GM12875 (cell line): ENCODE data around the gene AVL9.
"Not testable (repeated sequence)": the region's sequence is repeated elsewhere in the genome, so short reads cannot be mapped to it uniquely, and the experiment has no call there.

Experiments used
- H3K4me3 ChIP-seq: one replicate; pipeline ENCODE4 v1.5.1; 2011; ENCODE audit warnings: low read depth, low read length, control low read depth

AVL9 gene

GRCh38 chr7:32637611-32638010 is 142.3 kb downstream of the AVL9 start:
- H3K4me3 ChIP-seq, result not testable (repeated sequence)
